ENCODE data around the gene CEBPZOS. TPM values are rescaled to one million over a fixed set of nuclear protein-coding genes. Genes with fewer than 3 reads are reported as not detected.

The CEBPZOS gene
- total RNA-seq, 2 experiments from 2014 or later = 29.3 to 33.2 TPM

- H3K4me3 Mint-ChIP-seq = no peak overlapping the region
- CTCF ChIA-PET = no interaction called here
- H3K27ac Mint-ChIP-seq = no peak overlapping the region
- H3K36me3 Mint-ChIP-seq = peaks cover 54% of the 10 kb centered on the region
- POLR2A ChIA-PET = interaction anchor here (2.2 kb wide), 1 partner anchor 13 kb away, joined by 14 read pairs; the partner anchor contains the start of genes CEBPZ and NDUFAF7
- no peaks in the 10 kb centered on the region for H3K27me3 Mint-ChIP-seq
- no peak for DNase-seq
- H3K4me1 Mint-ChIP-seq (ENCODE audit: low read depth) = peaks cover 24% of the 10 kb centered on the region
- intact Hi-C loops (cut with micrococcal nuclease) = loop anchor here (1.0 to 2.0 kb wide), 3 partner anchors 13 to 132 kb away; partner anchors contain the start of genes CEBPZ and NDUFAF7
- H3K9me3 Mint-ChIP-seq = peaks cover 3% of the 10 kb centered on the region
These were observed 48.5 kb downstream of the CEBPZOS start for GRCh38 chr2:37244755-37245154.

- CTCF ChIA-PET = no interaction called here
- DNase-seq = no peak
- no peak overlapping the region for H3K4me3 Mint-ChIP-seq
- H3K27me3 Mint-ChIP-seq = no peaks in the 10 kb centered on the region
- intact Hi-C loops (cut with micrococcal nuclease) = no loop called here
- H3K4me1 Mint-ChIP-seq (ENCODE audit: low read depth) = peaks cover 17% of the 10 kb centered on the region
- H3K9me3 Mint-ChIP-seq = peaks cover 3% of the 10 kb centered on the region
- POLR2A ChIA-PET = interaction anchor here (0.7 kb wide), 1 partner anchor 393 kb away, joined by 3 read pairs; no protein-coding TSS in a partner anchor
- H3K36me3 Mint-ChIP-seq = peaks cover 51% of the 10 kb centered on the region
- H3K27ac Mint-ChIP-seq = no peak overlapping the region
These were observed 49.9 kb downstream of the CEBPZOS start for GRCh38 chr2:37246205-37246604.

DNA sequence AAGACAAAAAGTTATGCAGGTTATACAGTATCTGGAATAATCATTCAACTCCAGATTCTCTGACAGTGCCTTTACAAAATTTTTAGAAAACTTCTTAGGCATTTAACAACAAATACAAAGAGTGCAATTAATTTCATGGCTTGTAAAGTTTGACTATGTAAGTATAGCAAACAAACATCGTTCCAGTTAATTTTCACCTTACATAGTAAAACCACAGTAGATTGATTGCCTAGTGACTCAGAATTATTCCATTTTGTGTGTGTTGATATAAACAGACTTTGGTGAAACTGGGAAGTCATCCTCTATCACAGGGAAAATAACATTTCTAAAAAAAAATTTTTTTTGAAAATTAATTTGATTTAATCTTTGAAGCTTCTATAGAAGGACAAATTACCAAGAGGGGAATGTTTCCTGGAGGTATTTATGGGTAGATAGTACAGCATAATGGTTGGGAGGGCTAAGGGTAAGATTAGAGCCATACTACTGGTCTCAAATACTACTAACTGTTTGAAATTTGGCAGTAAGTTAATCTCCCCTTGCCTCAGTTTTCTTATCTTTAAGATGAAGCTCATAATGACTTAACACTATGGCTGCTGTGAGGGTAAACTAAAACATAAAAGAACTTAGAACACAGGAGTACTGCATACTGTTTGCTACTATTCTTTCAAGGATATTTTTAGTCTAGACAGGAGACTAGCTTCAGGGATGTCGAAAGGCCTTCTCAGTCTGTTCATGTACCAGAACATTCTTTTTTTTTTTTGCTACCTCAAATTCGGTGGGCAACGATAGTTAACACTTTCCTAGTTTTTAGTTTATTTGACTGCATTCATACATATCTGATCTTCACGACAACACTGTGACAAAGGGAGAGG is 54.8 kb downstream of the CEBPZOS start:
- ChIA-PET CTCF (no interaction called here), POLR2A (no interaction called here)
- DNase-seq = no peak
- Mint-ChIP-seq H3K4me1 (ENCODE audit: low read depth) (no peaks in the 10 kb centered on the region), H3K4me3 (no peak overlapping the region), H3K9me3 (no peaks in the 10 kb centered on the region), H3K36me3 (peaks cover 42% of the 10 kb centered on the region), H3K27ac (no peak overlapping the region), H3K27me3 (no peaks in the 10 kb centered on the region)
- intact Hi-C loops (cut with micrococcal nuclease) = no loop called here

Other genes starting within 250 kb of the CEBPZOS start
- 10 to 100 TPM; 22.3 to 25.0 TPM for gene STRN, start 230.0 kb upstream of the CEBPZOS start, total RNA-seq
- 10 to 100 TPM; 18.1 to 20.3 TPM for gene HEATR5B, start 112.1 kb upstream of the CEBPZOS start, total RNA-seq
- gene GPATCH11, start 112.0 kb upstream of the CEBPZOS start, total RNA-seq = 10 to 100 TPM; 12.6 to 13.0 TPM
- gene EIF2AK2, start 39.5 kb upstream of the CEBPZOS start, total RNA-seq = 10 to 100 TPM; 48.1 to 52.6 TPM
- gene SULT6B1, start 7.8 kb upstream of the CEBPZOS start, total RNA-seq = not detected
- 10 to 100 TPM; 62.3 to 74.6 TPM for gene CEBPZ, start 35.1 kb downstream of the CEBPZOS start, total RNA-seq
- 10 to 100 TPM; 22.8 to 23.0 TPM for gene NDUFAF7, start 35.2 kb downstream of the CEBPZOS start, total RNA-seq
- gene PRKD3, start 128.3 kb downstream of the CEBPZOS start, total RNA-seq = 10 to 100 TPM; 22.5 to 24.7 TPM
- under 1 TPM; 0.43 to 0.68 TPM for gene QPCT, start 148.1 kb downstream of the CEBPZOS start, total RNA-seq

All from activated CD4-positive, alpha-beta memory T cell treated with anti-CD3 and anti-CD28 coated beads for 36 hours (primary cell).